HepG2 (cell line): ENCODE measurements around the gene TEX261. TPM values are rescaled to one million over a fixed set of nuclear protein-coding genes. Genes with fewer than 3 reads are reported as not detected.
A peak's percentile ranks its signal among the peaks of the same experiment; 100 is the strongest.

Experiments
- ATF1 ChIP-seq: IDR thresholded peaks from 2 replicates; pipeline ENCODE4 v1.6.1; 2016; ENCODE audit warnings: mild to moderate bottlenecking, control low read depth
- JARID2 ChIP-seq: sonication (generic); formaldehyde crosslinking; IDR thresholded peaks from 2 replicates; pipeline ENCODE4 v1.8.1; 2023; ENCODE audit warnings: missing genetic modification reagents, inconsistent platforms; ENCODE audit not compliant: insufficient replicate concordance
- KLF15 ChIP-seq: sonication (generic); formaldehyde crosslinking; IDR thresholded peaks from 2 replicates; pipeline ENCODE4 v1.8.1; 2023; ENCODE audit warnings: borderline replicate concordance, mild to moderate bottlenecking, inconsistent platforms, missing genetic modification reagents, mixed read lengths
- NCOA1 ChIP-seq: sonication (generic); formaldehyde crosslinking; IDR thresholded peaks from 2 replicates; pipeline ENCODE4 v1.9.0; 2021; ENCODE audit warnings: missing genetic modification reagents
- ONECUT2 ChIP-seq: sonication (generic); formaldehyde crosslinking; IDR thresholded peaks from 2 replicates; pipeline ENCODE4 v1.4.0; 2020; ENCODE audit warnings: missing genetic modification reagents
- SSRP1 ChIP-seq: IDR thresholded peaks from 2 replicates; pipeline ENCODE4 v1.6.1; 2016; ENCODE audit warnings: control low read depth
- THAP11 ChIP-seq: IDR thresholded peaks from 2 replicates; pipeline ENCODE4 v1.6.1; 2016; ENCODE audit warnings: missing biosample characterization, missing genetic modification reagents
- XRCC5 ChIP-seq: fragments of 200-400 bp; formaldehyde crosslinking; optimal IDR thresholded peaks from 2 replicates; pipeline ENCODE3; 2017; ENCODE audit warnings: mild to moderate bottlenecking, low read length
- ZNF501 ChIP-seq: sonication (generic); formaldehyde crosslinking; IDR thresholded peaks from 2 replicates; pipeline ENCODE4 v1.5.1; 2020; ENCODE audit warnings: mild to moderate bottlenecking, moderate library complexity, missing genetic modification reagents
- ZNF816 ChIP-seq: sonication (generic); formaldehyde crosslinking; IDR thresholded peaks from 2 replicates; pipeline ENCODE4 v1.8.0; 2022; ENCODE audit warnings: missing genetic modification reagents, mild to moderate bottlenecking, borderline replicate concordance
- polyA plus RNA-seq, 8 experiments: library from polyadenylated mRNA; depleted of rRNA in 3 of 8; stranded (reverse) in 7 of 8; unstranded in 1 of 8; fragments of >200 nt; fragmentation: Illumina TruSeq in 4 of 8; extraction: Trizol in 4 of 8; gene quantifications; 2 replicates each; pipeline versions ENCODE4 v1.2.1 to v1.2.3, GENCODE V29; 2011 to 2016; ENCODE audit warnings: low read depth in 4 of 8, missing spikeins in 1 of 8, mixed read lengths in 1 of 8; ENCODE audit not compliant: insufficient read depth in 1 of 8
- total RNA-seq, 5 experiments: library from RNA; depleted of rRNA; stranded (reverse); fragments of >200 nt; fragmentation: Illumina TruSeq; extraction: Trizol; gene quantifications; 2 replicates each; pipeline ENCODE4 v1.2.3, GENCODE V29; 2016; ENCODE audit warnings: low read depth in 1 of 5
- TF ChIP-seq, protein P1 (sequence below): IDR thresholded peaks from 2 replicates; pipeline ENCODE4 v1.6.1; 2018; ENCODE audit warnings: missing genetic modification reagents
- TF ChIP-seq, protein P2 (sequence below): sonication (generic); formaldehyde crosslinking; IDR thresholded peaks from 2 replicates; pipeline ENCODE4 v1.4.0; 2020; ENCODE audit warnings: mild to moderate bottlenecking, missing genetic modification reagents
- TF ChIP-seq, protein P3 (sequence below): sonication (generic); formaldehyde crosslinking; IDR thresholded peaks from 2 replicates; pipeline ENCODE4 v1.4.0; 2020; ENCODE audit warnings: low read depth, missing genetic modification reagents
- TF ChIP-seq, protein P4 (sequence below): fragments of 450-650 bp; IDR thresholded peaks from 2 replicates; pipeline ENCODE4 v1.6.1; 2017
- TF ChIP-seq, protein P5 (sequence below): sonication (generic); formaldehyde crosslinking; IDR thresholded peaks from 2 replicates; pipeline ENCODE4; 2020; ENCODE audit warnings: missing genetic modification reagents, mild to moderate bottlenecking, borderline replicate concordance

Gene TEX261
- total and polyA plus RNA-seq, 2 of the 13 experiments (the other 11 are each of a cell fraction or from before 2014, with no cell fraction given) = 43.8 to 78.7 TPM

DNA sequence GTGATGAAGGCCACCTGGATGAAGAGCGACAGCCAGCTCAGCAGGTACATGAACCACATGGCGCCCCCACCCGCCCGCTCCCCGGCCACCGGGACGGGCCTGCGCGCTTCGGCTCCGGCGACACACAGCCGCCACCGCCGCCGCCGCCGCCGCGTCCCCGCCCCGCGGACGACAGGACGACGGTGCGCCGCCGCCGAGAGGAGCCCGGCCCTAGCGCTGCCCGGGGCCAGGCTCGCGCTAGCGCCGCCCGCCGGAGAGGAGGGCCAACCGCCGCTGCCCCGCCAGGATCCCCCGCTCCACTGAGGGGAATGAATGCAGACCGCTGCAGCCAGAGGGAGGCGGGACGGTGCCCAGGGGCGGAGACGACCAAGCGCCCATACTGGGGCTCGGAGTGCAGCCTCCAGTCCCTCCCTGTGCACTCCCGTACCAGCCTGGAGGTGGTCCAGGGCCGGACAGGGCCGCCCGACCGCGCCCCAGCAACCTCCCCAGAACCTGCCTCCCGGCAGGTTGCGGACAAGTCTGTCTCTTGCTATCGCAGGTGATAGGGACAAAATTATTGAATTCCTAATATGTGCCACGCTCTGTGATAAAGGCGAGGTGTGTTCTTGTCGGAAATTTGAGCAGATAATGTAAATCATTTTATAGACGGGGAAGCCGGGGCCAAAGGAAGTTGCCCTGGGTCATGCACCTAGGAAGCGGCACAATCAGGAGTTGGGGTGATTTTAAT is at the start of gene TEX261 (continued):
- TF ChIP-seq, protein P1, sequence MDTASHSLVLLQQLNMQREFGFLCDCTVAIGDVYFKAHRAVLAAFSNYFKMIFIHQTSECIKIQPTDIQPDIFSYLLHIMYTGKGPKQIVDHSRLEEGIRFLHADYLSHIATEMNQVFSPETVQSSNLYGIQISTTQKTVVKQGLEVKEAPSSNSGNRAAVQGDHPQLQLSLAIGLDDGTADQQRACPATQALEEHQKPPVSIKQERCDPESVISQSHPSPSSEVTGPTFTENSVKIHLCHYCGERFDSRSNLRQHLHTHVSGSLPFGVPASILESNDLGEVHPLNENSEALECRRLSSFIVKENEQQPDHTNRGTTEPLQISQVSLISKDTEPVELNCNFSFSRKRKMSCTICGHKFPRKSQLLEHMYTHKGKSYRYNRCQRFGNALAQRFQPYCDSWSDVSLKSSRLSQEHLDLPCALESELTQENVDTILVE (CRISPR knock-in tag) = peak; percentile 67; the same call in 1 of the 2 replicates
- TF ChIP-seq, protein P2, sequence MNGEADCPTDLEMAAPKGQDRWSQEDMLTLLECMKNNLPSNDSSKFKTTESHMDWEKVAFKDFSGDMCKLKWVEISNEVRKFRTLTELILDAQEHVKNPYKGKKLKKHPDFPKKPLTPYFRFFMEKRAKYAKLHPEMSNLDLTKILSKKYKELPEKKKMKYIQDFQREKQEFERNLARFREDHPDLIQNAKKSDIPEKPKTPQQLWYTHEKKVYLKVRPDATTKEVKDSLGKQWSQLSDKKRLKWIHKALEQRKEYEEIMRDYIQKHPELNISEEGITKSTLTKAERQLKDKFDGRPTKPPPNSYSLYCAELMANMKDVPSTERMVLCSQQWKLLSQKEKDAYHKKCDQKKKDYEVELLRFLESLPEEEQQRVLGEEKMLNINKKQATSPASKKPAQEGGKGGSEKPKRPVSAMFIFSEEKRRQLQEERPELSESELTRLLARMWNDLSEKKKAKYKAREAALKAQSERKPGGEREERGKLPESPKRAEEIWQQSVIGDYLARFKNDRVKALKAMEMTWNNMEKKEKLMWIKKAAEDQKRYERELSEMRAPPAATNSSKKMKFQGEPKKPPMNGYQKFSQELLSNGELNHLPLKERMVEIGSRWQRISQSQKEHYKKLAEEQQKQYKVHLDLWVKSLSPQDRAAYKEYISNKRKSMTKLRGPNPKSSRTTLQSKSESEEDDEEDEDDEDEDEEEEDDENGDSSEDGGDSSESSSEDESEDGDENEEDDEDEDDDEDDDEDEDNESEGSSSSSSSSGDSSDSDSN (CRISPR knock-in tag) = peak; percentile 92; the same call in 1 of the 2 replicates
- TF ChIP-seq KLF15 (CRISPR knock-in tag) (0 out of 2 replicates have a peak, but pooled peaks have one; percentile 53), ZNF501 (peak; percentile 89), ONECUT2 (no peak), SSRP1 (no peak), ATF1 (CRISPR knock-in tag) (no peak), ZNF816 (CRISPR knock-in tag) (peak; percentile 5; the same call in 1 of the 2 replicates), NCOA1 (CRISPR knock-in tag) (peak; percentile 82; the same call in 1 of the 2 replicates), XRCC5 (peak; percentile 81), JARID2 (no peak), THAP11 (CRISPR knock-in tag) (peak; percentile 90)
- TF ChIP-seq, protein P3, sequence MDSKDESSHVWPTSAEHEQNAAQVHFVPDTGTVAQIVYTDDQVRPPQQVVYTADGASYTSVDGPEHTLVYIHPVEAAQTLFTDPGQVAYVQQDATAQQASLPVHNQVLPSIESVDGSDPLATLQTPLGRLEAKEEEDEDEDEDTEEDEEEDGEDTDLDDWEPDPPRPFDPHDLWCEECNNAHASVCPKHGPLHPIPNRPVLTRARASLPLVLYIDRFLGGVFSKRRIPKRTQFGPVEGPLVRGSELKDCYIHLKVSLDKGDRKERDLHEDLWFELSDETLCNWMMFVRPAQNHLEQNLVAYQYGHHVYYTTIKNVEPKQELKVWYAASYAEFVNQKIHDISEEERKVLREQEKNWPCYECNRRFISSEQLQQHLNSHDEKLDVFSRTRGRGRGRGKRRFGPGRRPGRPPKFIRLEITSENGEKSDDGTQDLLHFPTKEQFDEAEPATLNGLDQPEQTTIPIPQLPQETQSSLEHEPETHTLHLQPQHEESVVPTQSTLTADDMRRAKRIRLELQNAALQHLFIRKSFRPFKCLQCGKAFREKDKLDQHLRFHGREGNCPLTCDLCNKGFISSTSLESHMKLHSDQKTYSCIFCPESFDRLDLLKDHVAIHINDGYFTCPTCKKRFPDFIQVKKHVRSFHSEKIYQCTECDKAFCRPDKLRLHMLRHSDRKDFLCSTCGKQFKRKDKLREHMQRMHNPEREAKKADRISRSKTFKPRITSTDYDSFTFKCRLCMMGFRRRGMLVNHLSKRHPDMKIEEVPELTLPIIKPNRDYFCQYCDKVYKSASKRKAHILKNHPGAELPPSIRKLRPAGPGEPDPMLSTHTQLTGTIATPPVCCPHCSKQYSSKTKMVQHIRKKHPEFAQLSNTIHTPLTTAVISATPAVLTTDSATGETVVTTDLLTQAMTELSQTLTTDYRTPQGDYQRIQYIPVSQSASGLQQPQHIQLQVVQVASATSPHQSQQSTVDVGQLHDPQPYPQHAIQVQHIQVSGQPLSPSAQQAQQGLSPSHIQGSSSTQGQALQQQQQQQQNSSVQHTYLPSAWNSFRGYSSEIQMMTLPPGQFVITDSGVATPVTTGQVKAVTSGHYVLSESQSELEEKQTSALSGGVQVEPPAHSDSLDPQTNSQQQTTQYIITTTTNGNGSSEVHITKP (CRISPR knock-in tag) = no peak
- TF ChIP-seq, protein P4, sequence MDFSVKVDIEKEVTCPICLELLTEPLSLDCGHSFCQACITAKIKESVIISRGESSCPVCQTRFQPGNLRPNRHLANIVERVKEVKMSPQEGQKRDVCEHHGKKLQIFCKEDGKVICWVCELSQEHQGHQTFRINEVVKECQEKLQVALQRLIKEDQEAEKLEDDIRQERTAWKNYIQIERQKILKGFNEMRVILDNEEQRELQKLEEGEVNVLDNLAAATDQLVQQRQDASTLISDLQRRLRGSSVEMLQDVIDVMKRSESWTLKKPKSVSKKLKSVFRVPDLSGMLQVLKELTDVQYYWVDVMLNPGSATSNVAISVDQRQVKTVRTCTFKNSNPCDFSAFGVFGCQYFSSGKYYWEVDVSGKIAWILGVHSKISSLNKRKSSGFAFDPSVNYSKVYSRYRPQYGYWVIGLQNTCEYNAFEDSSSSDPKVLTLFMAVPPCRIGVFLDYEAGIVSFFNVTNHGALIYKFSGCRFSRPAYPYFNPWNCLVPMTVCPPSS = no peak
- TF ChIP-seq, protein P5, sequence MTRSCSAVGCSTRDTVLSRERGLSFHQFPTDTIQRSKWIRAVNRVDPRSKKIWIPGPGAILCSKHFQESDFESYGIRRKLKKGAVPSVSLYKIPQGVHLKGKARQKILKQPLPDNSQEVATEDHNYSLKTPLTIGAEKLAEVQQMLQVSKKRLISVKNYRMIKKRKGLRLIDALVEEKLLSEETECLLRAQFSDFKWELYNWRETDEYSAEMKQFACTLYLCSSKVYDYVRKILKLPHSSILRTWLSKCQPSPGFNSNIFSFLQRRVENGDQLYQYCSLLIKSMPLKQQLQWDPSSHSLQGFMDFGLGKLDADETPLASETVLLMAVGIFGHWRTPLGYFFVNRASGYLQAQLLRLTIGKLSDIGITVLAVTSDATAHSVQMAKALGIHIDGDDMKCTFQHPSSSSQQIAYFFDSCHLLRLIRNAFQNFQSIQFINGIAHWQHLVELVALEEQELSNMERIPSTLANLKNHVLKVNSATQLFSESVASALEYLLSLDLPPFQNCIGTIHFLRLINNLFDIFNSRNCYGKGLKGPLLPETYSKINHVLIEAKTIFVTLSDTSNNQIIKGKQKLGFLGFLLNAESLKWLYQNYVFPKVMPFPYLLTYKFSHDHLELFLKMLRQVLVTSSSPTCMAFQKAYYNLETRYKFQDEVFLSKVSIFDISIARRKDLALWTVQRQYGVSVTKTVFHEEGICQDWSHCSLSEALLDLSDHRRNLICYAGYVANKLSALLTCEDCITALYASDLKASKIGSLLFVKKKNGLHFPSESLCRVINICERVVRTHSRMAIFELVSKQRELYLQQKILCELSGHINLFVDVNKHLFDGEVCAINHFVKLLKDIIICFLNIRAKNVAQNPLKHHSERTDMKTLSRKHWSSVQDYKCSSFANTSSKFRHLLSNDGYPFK (CRISPR knock-in tag) = peak; percentile 81
